SK-N-MC (cell line): Measurements from ENCODE around the gene ILKAP.

Experiments
- DNase-seq: peaks from one replicate; pipeline ENCODE4 v3.0.0-alpha.2; 2011; ENCODE audit warnings: low read depth, low spot score
- H3K27ac ChIP-seq: fragments of 200-600 bp; sonication (generic); 2 replicates; pipeline ENCODE4 v1.5.1; 2016; ENCODE audit warnings: mixed run types
- H3K36me3 ChIP-seq: fragments of 200-600 bp; sonication (generic); 2 replicates; pipeline ENCODE4 v1.6.1; 2017; ENCODE audit warnings: antibody characterized with exemption, low read length, mixed read lengths; ENCODE audit not compliant: insufficient read depth
- H3K4me3 ChIP-seq: fragments of 200-600 bp; sonication (generic); 2 replicates; pipeline ENCODE4 v1.5.1; 2016
- H3K9ac ChIP-seq: fragments of 200-600 bp; sonication (generic); 2 replicates; pipeline ENCODE4 v1.8.0; 2017; ENCODE audit warnings: mixed run types, mixed read lengths; ENCODE audit not compliant: insufficient read length
- H3K9me3 ChIP-seq: fragments of 200-600 bp; sonication (generic); 2 replicates; pipeline ENCODE4 v1.6.1; 2017; ENCODE audit warnings: low read depth, mild to moderate bottlenecking, antibody characterized with exemption, low read length, moderate library complexity, mixed read lengths
- EZH2 ChIP-seq: fragments of 200-600 bp; sonication (generic); IDR thresholded peaks from one replicate; pipeline ENCODE4 v1.6.1; 2017; ENCODE audit warnings: antibody characterized with exemption
- FOXP2 ChIP-seq: optimal IDR thresholded peaks from 2 replicates; pipeline ENCODE3; 2011; ENCODE audit warnings: mild to moderate bottlenecking, moderate library complexity; ENCODE audit not compliant: insufficient read depth; ENCODE audit errors: extremely low read length, control extremely low read depth
- POLR2AphosphoS5 ChIP-seq: IDR thresholded peaks from 2 replicates; pipeline ENCODE4 v1.6.1; 2012; ENCODE audit warnings: mild to moderate bottlenecking, low read depth, low read length, borderline replicate concordance

ILKAP gene

DNA sequence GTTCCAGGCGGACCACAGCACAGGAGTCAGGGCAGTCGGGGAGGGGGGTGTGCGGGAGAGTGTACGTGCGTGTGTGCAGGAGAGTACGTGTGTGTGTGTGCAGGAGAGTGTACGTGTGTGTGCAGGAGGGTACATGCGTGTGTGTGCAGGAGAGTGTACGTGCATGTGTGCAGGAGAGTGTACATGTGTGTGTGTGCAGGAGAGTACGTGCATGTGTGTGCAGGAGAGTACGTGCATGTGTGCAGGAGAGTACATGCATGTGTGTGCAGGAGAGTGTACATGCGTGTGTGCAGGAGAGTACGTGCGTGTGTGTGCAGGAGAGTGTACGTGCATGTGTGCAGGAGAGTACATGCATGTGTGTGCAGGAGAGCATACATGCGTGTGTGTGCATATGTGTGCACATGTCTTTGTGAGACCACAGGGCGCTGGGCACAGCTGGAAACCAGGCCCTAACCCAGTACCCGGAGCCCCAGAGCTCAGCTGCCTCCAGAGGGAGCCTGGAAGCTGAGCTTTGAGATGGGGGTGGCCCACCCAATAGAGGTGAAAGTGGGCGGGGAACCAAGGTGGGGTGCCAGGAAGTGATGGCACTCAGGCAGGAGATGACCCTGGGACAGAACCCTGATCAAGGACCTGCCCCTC lies 78.9 kb downstream of the ILKAP start:
- H3K9me3 ChIP-seq, result 0 out of 2 replicates have a peak, but pooled peaks cover 3% of the 10 kb centered on the region
- H3K36me3 ChIP-seq, result no peaks in the 10 kb centered on the region
- no peak for DNase-seq
- no peak overlapping the region for H3K27ac ChIP-seq
- TF ChIP-seq FOXP2 (no peak), POLR2AphosphoS5 (no peak), EZH2 (no peak)
- no peak overlapping the region for H3K4me3 ChIP-seq
- no peak overlapping the region for H3K9ac ChIP-seq

DNA sequence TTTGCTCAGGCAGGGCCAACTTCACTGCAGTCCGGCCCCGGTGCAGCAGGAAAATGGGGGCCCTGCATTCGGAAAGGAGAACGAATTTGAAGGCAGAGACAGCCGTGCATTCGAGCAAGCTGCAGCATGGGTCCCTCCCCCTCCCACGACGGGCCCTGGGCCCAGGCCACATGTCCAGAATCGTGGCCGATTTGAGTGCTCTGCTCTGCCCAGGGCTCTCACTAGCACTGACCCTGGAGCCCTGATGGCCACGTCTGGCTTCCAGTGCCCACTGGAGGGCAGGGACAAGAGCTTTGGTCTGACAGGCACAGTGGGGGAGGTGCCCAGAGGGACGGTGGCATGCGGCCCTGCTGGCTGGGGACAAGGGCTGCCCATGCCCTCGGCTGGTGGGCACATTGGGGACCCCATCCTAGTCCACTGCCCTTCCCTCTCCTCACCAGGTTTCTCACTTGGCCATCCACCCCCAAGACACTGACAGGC lies 79.5 kb downstream of the ILKAP start:
- DNase-seq, result no peak
- Histone ChIP-seq H3K4me3 (no peak overlapping the region), H3K9me3 (0 out of 2 replicates have a peak, but pooled peaks cover 3% of the 10 kb centered on the region), H3K36me3 (no peaks in the 10 kb centered on the region), H3K27ac (no peak overlapping the region), H3K9ac (no peak overlapping the region)
- TF ChIP-seq FOXP2, result no peak
- TF ChIP-seq POLR2AphosphoS5, result no peak
- no peak for TF ChIP-seq EZH2

DNA sequence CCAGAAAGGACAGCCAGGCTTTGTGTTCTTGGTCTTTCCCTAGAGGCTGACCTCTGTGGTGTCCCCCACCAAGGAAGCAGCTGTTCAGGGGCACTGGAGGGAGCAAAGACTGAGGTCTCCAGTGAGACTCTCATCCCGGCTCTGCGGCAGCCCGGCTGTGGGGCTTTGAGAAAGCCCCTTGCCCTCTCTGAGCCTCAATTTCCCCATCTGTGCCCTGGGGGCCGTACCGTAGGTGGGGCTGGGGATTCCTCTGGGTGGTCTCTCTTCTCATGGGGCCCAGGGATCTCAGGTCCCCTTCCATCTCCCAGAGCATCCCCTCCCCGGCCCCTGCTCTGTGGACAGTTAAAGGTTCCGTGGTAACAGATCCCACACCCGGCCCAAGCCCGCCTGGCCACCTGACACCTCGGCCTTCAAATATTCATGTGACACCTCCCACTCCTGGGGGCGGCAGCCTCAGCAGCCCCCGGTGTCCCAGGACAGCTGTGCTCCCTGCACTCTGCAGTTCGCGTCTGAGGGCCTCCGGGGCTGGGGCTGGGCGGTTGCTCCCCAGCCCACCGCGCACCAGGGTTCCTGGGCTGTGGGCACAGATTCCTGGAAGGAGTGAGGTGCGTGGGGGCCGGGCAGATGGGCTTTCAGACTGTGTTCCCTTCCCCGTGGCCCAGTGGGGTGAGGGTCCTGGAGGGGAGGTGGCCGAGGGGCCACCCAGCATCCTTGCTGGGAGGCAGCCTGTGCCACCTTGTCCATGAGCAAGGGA lies 80.1 kb downstream of the ILKAP start:
- no peaks in the 10 kb centered on the region for H3K36me3 ChIP-seq

DNA sequence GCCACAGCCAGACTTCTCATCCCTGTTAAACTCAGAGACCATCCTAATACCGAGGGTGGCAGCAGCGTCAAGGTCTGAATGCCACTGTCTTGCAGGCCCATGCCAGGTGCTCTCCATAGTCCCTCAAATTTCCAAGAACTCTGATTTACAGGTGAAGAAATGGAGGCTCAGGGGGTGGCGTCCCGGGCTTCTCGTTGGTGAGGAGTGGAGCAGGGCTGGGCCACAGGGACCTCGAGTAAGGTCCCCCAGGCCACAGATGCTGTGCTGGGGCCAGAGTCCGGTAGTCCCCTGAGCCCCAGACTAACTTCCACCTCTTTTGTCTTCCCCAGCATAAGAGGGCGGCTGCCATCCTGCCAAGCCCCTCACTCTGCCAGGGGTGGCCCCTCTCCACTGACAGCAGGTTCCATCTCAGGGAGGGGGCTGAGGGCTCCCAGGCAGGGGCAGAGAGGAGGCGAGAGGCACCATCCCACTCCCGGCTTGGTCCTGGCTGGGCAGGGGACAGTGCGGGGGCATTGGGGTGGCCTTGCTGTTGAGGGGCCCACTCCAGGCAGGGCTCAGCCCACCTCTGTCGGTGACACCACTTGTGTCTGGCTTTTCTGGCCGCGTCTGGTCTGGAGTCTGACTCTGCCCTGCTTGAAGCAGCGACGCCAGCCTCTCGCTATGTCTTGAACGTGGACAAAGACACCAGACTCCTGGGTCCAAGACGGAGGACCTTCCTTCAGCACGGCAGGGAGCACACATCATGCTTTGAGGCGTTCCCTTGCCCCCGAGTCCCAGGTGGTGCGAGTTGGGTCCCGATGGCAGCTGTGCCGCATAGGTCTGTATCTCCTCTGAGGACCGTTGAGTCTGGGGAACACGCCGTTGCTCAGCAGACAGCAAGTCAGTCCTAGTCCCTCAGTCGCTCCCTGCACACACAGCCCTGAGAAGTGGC lies 80.9 kb downstream of the ILKAP start:
- TF ChIP-seq EZH2 (no peak), FOXP2 (no peak), POLR2AphosphoS5 (no peak)
- no peak overlapping the region for H3K9ac ChIP-seq
- no peak for DNase-seq
- no peaks in the 10 kb centered on the region for H3K36me3 ChIP-seq
- no peak overlapping the region for H3K4me3 ChIP-seq
- H3K27ac ChIP-seq, result no peak overlapping the region
- 0 out of 2 replicates have a peak, but pooled peaks cover 3% of the 10 kb centered on the region for H3K9me3 ChIP-seq

More for the DNA sequence above, 80.1 kb downstream of the ILKAP start:
- no peak overlapping the region for H3K9ac ChIP-seq
- H3K27ac ChIP-seq, result no peak overlapping the region
- no peak overlapping the region for H3K4me3 ChIP-seq
- 0 out of 2 replicates have a peak, but pooled peaks cover 3% of the 10 kb centered on the region for H3K9me3 ChIP-seq
- no peak for DNase-seq
- no peak for TF ChIP-seq POLR2AphosphoS5
- no peak for TF ChIP-seq FOXP2
- no peak for TF ChIP-seq EZH2

DNA sequence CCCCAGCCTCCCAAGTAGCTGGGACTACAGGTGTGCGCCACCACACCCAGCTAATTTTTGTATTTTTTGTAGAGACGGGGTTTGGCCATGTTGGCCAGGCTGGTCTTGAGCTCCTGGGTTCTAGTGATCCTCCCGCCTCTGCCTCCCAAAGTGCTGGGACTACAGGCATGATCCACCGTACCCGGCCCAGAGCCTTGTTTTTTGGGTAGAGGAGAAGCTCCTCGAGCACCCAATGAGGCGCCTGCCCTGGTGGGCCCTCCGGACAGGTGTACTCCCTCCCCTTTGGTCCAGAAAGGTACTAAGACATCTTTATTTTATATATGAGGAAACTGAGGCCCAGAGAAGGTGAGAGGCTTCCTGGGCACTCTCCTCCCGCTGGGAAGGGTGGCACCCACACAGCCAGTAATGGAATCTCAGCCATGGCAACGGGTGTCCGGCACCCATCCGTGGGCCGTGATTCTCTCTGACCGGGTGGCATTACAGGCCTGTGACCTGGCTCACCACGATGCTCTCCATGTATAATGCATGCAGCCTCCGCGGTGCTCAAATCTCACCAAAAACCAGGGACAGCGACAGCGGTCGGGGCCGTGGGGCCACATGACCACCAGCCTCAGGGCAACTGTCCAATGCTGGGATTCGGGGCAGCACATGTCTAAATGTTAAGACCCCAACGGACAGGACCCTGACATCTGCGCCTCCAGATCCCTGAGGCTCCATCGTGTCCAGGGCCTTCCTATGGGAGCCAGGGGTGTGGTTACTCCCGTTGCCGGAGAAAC lies 81.8 kb downstream of the ILKAP start:
- Histone ChIP-seq H3K36me3 (no peaks in the 10 kb centered on the region), H3K9me3 (no peaks in the 10 kb centered on the region), H3K9ac (no peak overlapping the region), H3K4me3 (no peak overlapping the region), H3K27ac (no peak overlapping the region)
- TF ChIP-seq FOXP2, result no peak
- TF ChIP-seq EZH2, result no peak
- TF ChIP-seq POLR2AphosphoS5, result no peak
- DNase-seq, result no peak

DNA sequence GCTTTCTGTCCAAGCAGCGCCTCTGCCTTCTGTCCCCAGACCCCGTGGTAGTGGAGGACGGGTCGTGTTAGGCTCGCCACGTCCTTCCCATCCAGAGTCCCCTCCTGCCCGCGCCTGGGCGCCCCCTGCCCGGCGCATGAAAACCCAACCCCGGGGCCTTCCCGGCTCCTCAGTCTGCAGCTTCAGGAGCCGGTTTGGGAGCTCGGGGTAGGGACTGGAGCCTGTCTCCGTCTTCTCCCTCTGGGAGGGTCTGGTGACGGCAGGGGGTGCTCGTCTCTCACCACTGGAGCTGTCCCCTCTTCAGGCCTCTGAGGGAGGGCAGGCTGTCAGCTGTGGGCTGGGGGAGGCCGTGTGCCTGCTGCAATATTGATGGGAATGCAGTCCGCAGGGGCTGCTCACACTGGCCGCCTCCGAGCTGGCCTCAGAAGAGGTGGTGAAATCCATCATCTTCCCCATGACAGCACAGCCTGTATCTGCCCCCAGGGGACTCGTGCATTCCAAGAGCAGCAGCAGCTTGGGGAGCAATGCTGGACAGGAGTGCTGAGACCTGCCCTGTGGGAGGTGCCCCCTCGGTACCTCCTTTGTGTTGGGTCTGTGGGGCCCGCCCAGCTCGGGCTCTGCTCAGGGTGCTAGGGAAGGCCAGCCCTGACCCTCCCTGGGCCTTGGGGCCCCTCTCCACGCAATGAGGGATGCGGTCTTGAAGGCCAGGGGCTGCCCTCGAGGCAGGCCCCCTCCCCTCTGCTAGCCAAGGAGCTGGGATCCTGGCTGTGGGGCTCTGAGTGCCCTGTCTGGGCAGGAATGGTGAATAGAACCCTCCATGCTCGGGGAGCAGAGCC lies 82.8 kb downstream of the ILKAP start:
- Histone ChIP-seq H3K9ac (no peak overlapping the region), H3K4me3 (no peak overlapping the region), H3K36me3 (no peaks in the 10 kb centered on the region), H3K27ac (no peak overlapping the region), H3K9me3 (no peaks in the 10 kb centered on the region)
- TF ChIP-seq EZH2 (no peak), POLR2AphosphoS5 (no peak), FOXP2 (no peak)
- DNase-seq, result no peak
